Subcutaneous adipose tissue (tissue), 4 donors: ENCODE measurements around the gene TMC2. TPM values are rescaled to one million over a fixed set of nuclear protein-coding genes. Genes with fewer than 3 reads are reported as not detected.

ENCODE experiments used
- CTCF ChIP-seq: fragments of 450-650 bp; IDR thresholded peaks from one replicate; pipeline ENCODE4 v1.5.1; 2016; ENCODE audit warnings: low read depth, mild to moderate bottlenecking, control low read depth, antibody characterized with exemption, moderate library complexity
- total RNA-seq, 4 donors: library from RNA; depleted of rRNA; stranded (reverse); fragments of >200 nt; gene quantifications; one replicate each; pipeline ENCODE4 v1.1.0, GENCODE V29; 2016

TMC2 gene
- total RNA-seq, 4 donors from 2014 or later, result 0.68 to 1.5 (median 1.1) TPM

DNA sequence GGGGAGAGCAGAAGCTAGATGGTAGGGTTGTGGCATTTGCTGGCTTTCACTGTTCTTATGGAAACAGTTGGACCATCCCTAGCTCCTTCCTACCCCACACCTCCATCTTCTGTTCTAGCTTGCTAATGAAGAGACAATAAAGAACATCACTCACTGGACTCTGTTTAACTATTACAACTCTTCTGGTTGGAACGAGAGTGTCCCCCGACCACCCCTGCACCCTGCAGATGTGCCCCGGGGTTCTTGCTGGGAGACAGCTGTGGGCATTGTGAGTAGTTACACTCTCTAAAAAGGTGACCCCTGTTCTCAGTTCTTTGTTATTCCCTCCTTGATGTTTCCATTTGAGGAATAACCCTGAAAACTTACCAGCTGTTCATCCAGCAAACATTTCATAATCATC is 75.7 kb downstream of the TMC2 start:
- TF ChIP-seq CTCF, result no peak

DNA sequence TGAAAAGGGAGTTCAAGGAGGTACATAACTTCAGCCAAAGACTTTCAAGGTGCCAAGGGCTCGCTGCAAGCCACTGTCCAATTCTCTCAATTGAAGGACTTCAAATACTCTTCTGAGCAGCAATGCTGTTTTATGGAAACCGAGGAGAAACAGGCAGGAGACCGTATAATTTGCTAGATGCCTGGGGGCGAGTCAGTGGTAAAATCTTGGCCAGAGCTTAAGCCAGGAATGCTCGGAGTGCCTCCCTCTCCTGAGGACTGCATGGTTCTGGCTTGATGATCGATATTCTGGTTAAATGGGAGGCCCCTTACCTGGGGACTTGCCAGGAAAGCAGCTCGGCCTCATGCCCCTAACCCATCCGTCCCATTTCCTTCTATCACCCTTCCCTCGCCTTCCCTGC is 80.3 kb downstream of the TMC2 start:
- TF ChIP-seq CTCF, result no peak

DNA sequence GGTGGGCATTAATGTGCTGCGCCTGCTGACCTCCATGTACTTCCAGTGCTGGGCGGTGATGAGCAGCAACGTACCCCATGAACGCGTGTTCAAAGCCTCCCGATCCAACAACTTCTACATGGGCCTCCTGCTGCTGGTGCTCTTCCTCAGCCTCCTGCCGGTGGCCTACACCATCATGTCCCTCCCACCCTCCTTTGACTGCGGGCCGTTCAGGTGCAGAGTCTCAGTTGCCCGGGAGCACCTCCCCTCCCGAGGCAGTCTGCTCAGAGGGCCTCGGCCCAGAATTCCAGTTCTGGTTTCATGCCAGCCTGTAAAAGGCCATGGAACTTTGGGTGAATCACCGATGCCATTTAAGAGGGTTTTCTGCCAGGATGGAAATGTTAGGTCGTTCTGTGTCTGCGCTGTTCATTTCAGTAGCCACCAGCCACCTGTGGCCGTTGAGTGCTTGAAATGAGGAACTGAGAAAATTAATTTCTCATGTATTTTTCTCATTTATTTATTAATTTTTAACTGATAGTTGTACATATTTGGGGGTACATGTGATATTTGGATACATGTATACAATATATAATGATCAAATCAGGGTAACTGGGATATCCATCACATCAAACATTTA is 80.8 kb downstream of the TMC2 start:
- no peak for TF ChIP-seq CTCF

GRCh38 chr20:2618815-2619214 is 82.4 kb downstream of the TMC2 start:
- no peak for TF ChIP-seq CTCF

DNA sequence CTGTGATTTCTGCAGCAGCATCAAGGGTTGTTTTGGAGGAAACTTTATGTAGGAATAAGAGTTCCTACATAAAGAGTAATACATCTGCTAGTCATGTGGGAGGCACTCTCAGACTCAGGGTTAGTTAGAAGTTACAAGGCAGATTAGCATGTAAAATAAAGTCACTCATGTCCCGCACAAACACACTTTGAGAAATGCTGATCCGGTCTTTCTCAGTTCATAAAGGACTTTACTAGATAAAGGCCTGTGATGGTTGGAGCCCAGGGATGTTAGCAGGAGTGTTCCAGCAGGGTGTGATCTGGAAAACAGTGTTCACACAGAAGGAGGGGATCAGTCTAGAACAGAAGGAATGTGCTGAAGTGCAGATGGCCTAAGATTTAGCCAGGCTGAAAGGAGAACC is 83.0 kb downstream of the TMC2 start:
- no peak for TF ChIP-seq CTCF

GRCh38 chr20:2619961-2620595 is 83.7 kb downstream of the TMC2 start:
- no peak for TF ChIP-seq CTCF

GRCh38 chr20:2624190-2624589 is 87.8 kb downstream of the TMC2 start:
- TF ChIP-seq CTCF, result no peak
